Kidney (tissue), 14 donors: ENCODE data around the gene OR2T12. TPM values are rescaled to one million over a fixed set of nuclear protein-coding genes. Genes with fewer than 3 reads are reported as not detected.
"Not testable (repeated sequence)": the region's sequence is repeated elsewhere in the genome, so short reads cannot be mapped to it uniquely, and the experiment has no call there.

ENCODE experiments used
- DNase-seq, 5 donors: peaks; one replicate each; pipeline ENCODE4 v3.0.0-alpha.2; 2013 to 2020
- FAIRE-seq: peaks from 2 replicates; lab custom pipeline; 2012; peaks lifted over from hg19 to GRCh38; lab: Jason Lieb, UNC
- H3K27ac ChIP-seq, 2 donors: one replicate each; pipeline ENCODE4 v1.7.0; 2013; ENCODE audit warnings: low read depth in 2 of 2, low read length in 2 of 2, inconsistent platforms in 1 of 2
- H3K27me3 ChIP-seq: one replicate; pipeline ENCODE4 v1.7.1; 2013; ENCODE audit warnings: low read length, inconsistent platforms; ENCODE audit not compliant: control insufficient read depth, insufficient read depth
- H3K36me3 ChIP-seq, 3 donors: one replicate each; pipeline versions ENCODE4 v1.7.0 to v1.7.1; 2013; ENCODE audit warnings: low read length in 3 of 3, control low read depth in 1 of 3, inconsistent platforms in 1 of 3; ENCODE audit not compliant: insufficient read depth in 3 of 3, control insufficient read depth in 2 of 3
- H3K4me1 ChIP-seq, 3 donors: one replicate each; pipeline versions ENCODE4 v1.7.0 to v1.7.1; 2013; ENCODE audit warnings: low read length in 3 of 3, inconsistent platforms in 1 of 3, low read depth in 1 of 3; ENCODE audit not compliant: control insufficient read depth in 2 of 3, insufficient read depth in 2 of 3
- H3K4me3 ChIP-seq, 3 donors: one replicate each; pipeline versions ENCODE4 v1.7.0 to v1.8.1; 2013; ENCODE audit warnings: low read length in 3 of 3, control low read depth in 1 of 3, inconsistent platforms in 1 of 3
- H3K9ac ChIP-seq, 3 donors: one replicate each; pipeline versions ENCODE4 v1.7.0 to v1.7.1; 2013; ENCODE audit warnings: low read length in 3 of 3, control low read depth in 1 of 3, inconsistent platforms in 1 of 3
- H3K9me3 ChIP-seq, 3 donors: one replicate each; pipeline versions ENCODE4 v1.7.0 to v1.7.1; 2013; ENCODE audit warnings: low read length in 3 of 3, control low read depth in 1 of 3, inconsistent platforms in 1 of 3; ENCODE audit not compliant: control insufficient read depth in 2 of 3, insufficient read depth in 1 of 3
- CTCF ChIP-seq: IDR thresholded peaks from 3 replicates; pipeline ENCODE4 v1.5.1; 2012; ENCODE audit warnings: mild to moderate bottlenecking, moderate library complexity, borderline replicate concordance; ENCODE audit not compliant: insufficient read depth; ENCODE audit errors: extremely low read depth
- intact Hi-C: fragments of 100-400 bp; cut with DNase I; formaldehyde crosslinking; loops from one replicate; pipeline ENCODE4 v1.11.1; 2022
- polyA plus RNA-seq: library from polyadenylated mRNA; stranded (reverse); fragments of 350-450 nt; fragmentation: Illumina TruSeq; extraction: RNeasy Lipid Tissue Mini Kit (QIAGEN cat#74804); gene quantifications from one replicate; pipeline ENCODE4 v1.2.3, GENCODE V29; 2014; ENCODE audit warnings: low read depth, low replicate concordance; ENCODE audit not compliant: insufficient read depth
- total RNA-seq: library from RNA; stranded (reverse); fragmentation: NEBNext Ultra II Directional; extraction: Animal tissue kit (Norgen Biotek cat#: 25700); gene quantifications from one replicate; pipeline ENCODE4 v1.2.1, GENCODE V29; 2021
- donor health status: control.
- donor health status: control.
- donor health status: control.
- donor health status: control.
- donor health status: control.
- donor health status: DM: yes; HTN: yes; CAD: no.
- donor health status: Normal renal cell carcinoma (clear cell type).

Gene OR2T12
- total and polyA plus RNA-seq, 2 donors from 2014 or later: not detected

GRCh38 chr1:248288391-248288790 lies 14.8 kb downstream of the OR2T12 start:
- H3K27me3 ChIP-seq: no peaks in the 10 kb centered on the region
- intact Hi-C loops: no loop called here
- FAIRE-seq (no peak), DNase-seq (no peak)
- no peak overlapping the region for H3K9ac ChIP-seq
- H3K36me3 ChIP-seq: no peaks in the 10 kb centered on the region
- H3K9me3 ChIP-seq: no peaks in the 10 kb centered on the region
- no peak overlapping the region for H3K27ac ChIP-seq
- no peak overlapping the region for H3K4me3 ChIP-seq
- no peaks in the 10 kb centered on the region for H3K4me1 ChIP-seq
- TF ChIP-seq CTCF: no peak

GRCh38 chr1:248277876-248278275 lies 25.3 kb downstream of the OR2T12 start, which contains the start of gene OR2T33:
OR2T33 (minus strand) TSS chr1:248277976; CDS start chr1:248273814, 4,162 bp downstream.
- no peak within 1 kb of the TSS for H3K4me3 ChIP-seq
- H3K27ac ChIP-seq: no peak within 1 kb of the TSS
- H3K9me3 ChIP-seq: no peaks in the 10 kb centered on the region
- no peak within 1 kb of the TSS for H3K9ac ChIP-seq
- intact Hi-C loops: no loop called here
- FAIRE-seq: no peak
- H3K27me3 ChIP-seq: no peaks in the 10 kb centered on the region
- no peak for DNase-seq
- no peak for TF ChIP-seq CTCF
- H3K36me3 ChIP-seq: no peaks in the 10 kb centered on the region
- no peaks in the 10 kb centered on the region for H3K4me1 ChIP-seq

GRCh38 chr1:248273225-248273624 lies 30.0 kb downstream of the OR2T12 start:
- H3K27me3 ChIP-seq, H3K9me3 ChIP-seq, H3K36me3 ChIP-seq, H3K9ac ChIP-seq, FAIRE-seq, H3K27ac ChIP-seq, H3K4me3 ChIP-seq, DNase-seq, intact Hi-C loops, H3K4me1 ChIP-seq: not testable (repeated sequence)

- intact Hi-C loops: no loop called here
- H3K9ac ChIP-seq: no peak overlapping the region
- H3K27me3 ChIP-seq: no peaks in the 10 kb centered on the region
- no peak for TF ChIP-seq CTCF
- FAIRE-seq: no peak
- no peak overlapping the region for H3K27ac ChIP-seq
- no peaks in the 10 kb centered on the region for H3K36me3 ChIP-seq
- H3K4me3 ChIP-seq: no peak overlapping the region
- no peak for DNase-seq
- H3K4me1 ChIP-seq: no peaks in the 10 kb centered on the region
- H3K9me3 ChIP-seq: no peaks in the 10 kb centered on the region
Observed at GRCh38 chr1:248268178-248268577, 35.0 kb downstream of the OR2T12 start.

- FAIRE-seq, H3K36me3 ChIP-seq, H3K9ac ChIP-seq, H3K4me3 ChIP-seq, H3K27ac ChIP-seq, H3K27me3 ChIP-seq, H3K4me1 ChIP-seq, H3K9me3 ChIP-seq, DNase-seq, intact Hi-C loops: not testable (repeated sequence)
Observed at GRCh38 chr1:248259309-248259708, 43.9 kb downstream of the OR2T12 start.
